ENCODE measurements around the gene DYNC1H1. TPM values are rescaled to one million over a fixed set of nuclear protein-coding genes. Genes with fewer than 3 reads are reported as not detected.
A peak's percentile ranks its signal among the peaks of the same experiment; 100 is the strongest.

Gene DYNC1H1
- total RNA-seq, 6 donors from 2014 or later = 352 to 556 (median 447) TPM

GRCh38 chr14:102044566-102044965, 80.2 kb downstream of the DYNC1H1 start:
- Histone ChIP-seq H3K36me3 (peaks cover 66 to 99% (median 90%) of the 10 kb centered on the region in 4 donors), H3K27ac (no peak overlapping the region), H3K9me3 (no peaks in the 10 kb centered on the region), H3K4me3 (no peak overlapping the region), H3K4me1 (peaks cover 0 to 3% (median 1%) of the 10 kb centered on the region in 4 donors), H3K27me3 (no peaks in the 10 kb centered on the region)
- ATAC-seq (ENCODE audit: low FRiP score in 2 of 2) (no peak), DNase-seq (no peak)
- no peak for TF ChIP-seq POLR2A (IDR thresholded peaks at IDR 0.05)
- TF ChIP-seq CTCF (IDR thresholded peaks at IDR 0.05) = no peak
- no peak for TF ChIP-seq POLR2AphosphoS5 (IDR thresholded peaks at IDR 0.05)
- no peak for TF ChIP-seq EP300 (IDR thresholded peaks at IDR 0.05)
- WGBS, 2 donors = 94 to 95% methylated on average over 9 to 13 of the region's 13 CpGs

GRCh38 chr14:102046337-102047278, 82.2 kb downstream of the DYNC1H1 start:
- peak; percentile 87 to 90 for DNase-seq
- Histone ChIP-seq H3K36me3 (peaks cover 64 to 98% (median 89%) of the 10 kb centered on the region in 4 donors), H3K27me3 (no peaks in the 10 kb centered on the region), H3K27ac (peak overlapping the region in 1 of 4 donors; percentile 48), H3K4me1 (peaks cover 0 to 3% (median 1%) of the 10 kb centered on the region in 4 donors), H3K9me3 (no peaks in the 10 kb centered on the region), H3K4me3 (no peak overlapping the region)
- 59 to 65% methylated on average over 22 of the region's 23 CpGs for whole genome bisulfite sequencing, 2 donors
- no peak for TF ChIP-seq POLR2A (IDR thresholded peaks at IDR 0.05)
- no peak for TF ChIP-seq EP300 (IDR thresholded peaks at IDR 0.05)
- TF ChIP-seq CTCF (IDR thresholded peaks at IDR 0.05) = peak in 5 of 6 experiments; percentile 13 to 71 (median 50)
- peak in 1 of 2 donors; percentile 11 for TF ChIP-seq POLR2AphosphoS5 (IDR thresholded peaks at IDR 0.05)
- ATAC-seq (ENCODE audit: low FRiP score in 2 of 2) = peak; percentile 89 to 94

GRCh38 chr14:102047808-102048540, 83.6 kb downstream of the DYNC1H1 start:
- Histone ChIP-seq H3K36me3 (peaks cover 53 to 98% (median 88%) of the 10 kb centered on the region in 4 donors), H3K4me3 (no peak overlapping the region), H3K27ac (no peak overlapping the region), H3K27me3 (no peaks in the 10 kb centered on the region), H3K9me3 (no peaks in the 10 kb centered on the region), H3K4me1 (peaks cover 0 to 3% (median 1%) of the 10 kb centered on the region in 4 donors)
- DNase-seq (peak in 1 of 2 donors; percentile 70), ATAC-seq (ENCODE audit: low FRiP score in 2 of 2) (no peak)
- 92 to 95% methylated on average over 23 to 33 of the region's 33 CpGs for WGBS, 2 donors
- TF ChIP-seq POLR2AphosphoS5 (IDR thresholded peaks at IDR 0.05) (no peak), CTCF (IDR thresholded peaks at IDR 0.05) (no peak), EP300 (IDR thresholded peaks at IDR 0.05) (no peak), POLR2A (IDR thresholded peaks at IDR 0.05) (no peak)

GRCh38 chr14:102049258-102050025, 85.1 kb downstream of the DYNC1H1 start:
- no peak overlapping the region for H3K4me3 ChIP-seq
- H3K4me1 ChIP-seq = peaks cover 0 to 3% (median 1%) of the 10 kb centered on the region in 4 donors
- ATAC-seq (ENCODE audit: low FRiP score in 2 of 2) (no peak), DNase-seq (no peak)
- no peaks in the 10 kb centered on the region for H3K27me3 ChIP-seq
- WGBS, 2 donors = 90 to 91% methylated on average over 17 to 20 of the region's 25 CpGs
- TF ChIP-seq POLR2A (IDR thresholded peaks at IDR 0.05) = no peak
- TF ChIP-seq POLR2AphosphoS5 (IDR thresholded peaks at IDR 0.05) = peak in 1 of 2 donors; percentile 61
- H3K36me3 ChIP-seq = peaks cover 44 to 94% (median 77%) of the 10 kb centered on the region in 4 donors
- no peak overlapping the region for H3K27ac ChIP-seq
- H3K9me3 ChIP-seq = no peaks in the 10 kb centered on the region
